HepG2 (cell line): ENCODE data around the gene CPS1. TPM values are rescaled to one million over a fixed set of nuclear protein-coding genes. Genes with fewer than 3 reads are reported as not detected.

Experiments used
- ATF3 ChIP-seq: sonication (generic); formaldehyde crosslinking; IDR thresholded peaks from 2 replicates; pipeline ENCODE4 v1.4.0; 2020; ENCODE audit warnings: missing genetic modification reagents
- CC2D1A ChIP-seq: sonication (generic); formaldehyde crosslinking; IDR thresholded peaks from 2 replicates; pipeline ENCODE4 v1.8.1; 2023; ENCODE audit warnings: mild to moderate bottlenecking, missing genetic modification reagents
- GATAD1 ChIP-seq: IDR thresholded peaks from 2 replicates; pipeline ENCODE4 v1.6.1; 2016; ENCODE audit warnings: missing genetic modification reagents, missing compliant biosample characterization
- HDAC1 ChIP-seq: sonication (generic); formaldehyde crosslinking; IDR thresholded peaks from 2 replicates; pipeline ENCODE4 v1.5.1; 2020; ENCODE audit warnings: mild to moderate bottlenecking, missing genetic modification reagents
- HNF1B ChIP-seq: sonication (generic); formaldehyde crosslinking; IDR thresholded peaks from 2 replicates; pipeline ENCODE4 v1.5.1; 2020; ENCODE audit warnings: mild to moderate bottlenecking, moderate library complexity, missing genetic modification reagents
- HNF4G ChIP-seq, 2 experiments: sonication (generic) in 1 of 2; formaldehyde crosslinking in 1 of 2; IDR thresholded peaks; 2 replicates each; pipeline versions ENCODE4 v1.4.0 to v1.6.1; 2011 to 2020; ENCODE audit warnings: borderline replicate concordance in 2 of 2, low read depth in 2 of 2, mild to moderate bottlenecking in 2 of 2, low read length in 1 of 2, missing genetic modification reagents in 1 of 2, moderate library complexity in 1 of 2
- MAFF ChIP-seq: IDR thresholded peaks from 2 replicates; pipeline ENCODE4 v1.6.1; 2011; ENCODE audit warnings: low read depth, low read length, improper control_type of control experiment
- POLR2AphosphoS2 ChIP-seq: IDR thresholded peaks from 2 replicates; pipeline ENCODE4 v1.6.1; 2011; ENCODE audit warnings: low read depth, low read length, improper control_type of control experiment
- PRMT3 ChIP-seq: sonication (generic); formaldehyde crosslinking; IDR thresholded peaks from 2 replicates; pipeline ENCODE4 v1.8.1; 2022; ENCODE audit warnings: low read depth, mild to moderate bottlenecking, moderate library complexity, missing genetic modification reagents, borderline replicate concordance
- RFX3 ChIP-seq: IDR thresholded peaks from 2 replicates; pipeline ENCODE4 v1.6.1; 2016; ENCODE audit warnings: missing biosample characterization, missing genetic modification reagents
- SALL1 ChIP-seq: sonication (generic); formaldehyde crosslinking; IDR thresholded peaks from 2 replicates; pipeline ENCODE4 v1.8.0; 2022; ENCODE audit warnings: mild to moderate bottlenecking, missing genetic modification reagents
- SNRNP70 ChIP-seq: fragments of 200-400 bp; formaldehyde crosslinking; IDR thresholded peaks from 2 replicates; pipeline ENCODE4 v1.6.1; 2017; ENCODE audit warnings: mild to moderate bottlenecking, low read depth, low read length, moderate library complexity
- TEAD2 ChIP-seq: sonication (generic); formaldehyde crosslinking; IDR thresholded peaks from 2 replicates; pipeline ENCODE4 v1.9.0; 2021; ENCODE audit warnings: missing genetic modification reagents
- THRA ChIP-seq: sonication (generic); formaldehyde crosslinking; IDR thresholded peaks from 2 replicates; pipeline ENCODE4 v1.4.0; 2020; ENCODE audit warnings: missing genetic modification reagents, borderline replicate concordance
- TRIM24 ChIP-seq: sonication (generic); formaldehyde crosslinking; IDR thresholded peaks from 2 replicates; pipeline ENCODE4 v1.8.0; 2022; ENCODE audit warnings: mild to moderate bottlenecking, missing genetic modification reagents
- WIZ ChIP-seq: sonication (generic); formaldehyde crosslinking; IDR thresholded peaks from 2 replicates; pipeline ENCODE4 v1.5.1; 2020; ENCODE audit warnings: mild to moderate bottlenecking, missing genetic modification reagents
- YY1 ChIP-seq: IDR thresholded peaks from 2 replicates; pipeline ENCODE4 v1.6.1; 2011; ENCODE audit warnings: low read length, low read depth, moderate library complexity, mild to moderate bottlenecking; ENCODE audit not compliant: insufficient read depth, insufficient replicate concordance
- ZIK1 ChIP-seq: sonication (generic); formaldehyde crosslinking; IDR thresholded peaks from 2 replicates; pipeline ENCODE4 v1.5.0; 2020; ENCODE audit warnings: mild to moderate bottlenecking, low read depth, missing genetic modification reagents, borderline replicate concordance
- ZKSCAN8 ChIP-seq: IDR thresholded peaks from 2 replicates; pipeline ENCODE4 v1.6.1; 2016; ENCODE audit warnings: borderline replicate concordance, missing genetic modification reagents, missing compliant biosample characterization
- ZMYM2 ChIP-seq: sonication (generic); formaldehyde crosslinking; IDR thresholded peaks from 2 replicates; pipeline ENCODE4 v1.8.0; 2022; ENCODE audit warnings: mild to moderate bottlenecking, missing genetic modification reagents
- ZNF136 ChIP-seq: sonication (generic); formaldehyde crosslinking; IDR thresholded peaks from 2 replicates; pipeline ENCODE4 v1.8.1; 2022; ENCODE audit warnings: low read depth, mild to moderate bottlenecking, moderate library complexity, missing genetic modification reagents
- ZNF256 ChIP-seq: sonication (generic); formaldehyde crosslinking; conservative IDR thresholded peaks from 2 replicates; pipeline ENCODE4 v1.4.0; 2020; ENCODE audit warnings: missing genetic modification reagents
- ZNF263 ChIP-seq: sonication (generic); formaldehyde crosslinking; IDR thresholded peaks from 2 replicates; pipeline ENCODE4 v1.4.0; 2020; ENCODE audit warnings: missing genetic modification reagents
- ZNF484 ChIP-seq: sonication (generic); formaldehyde crosslinking; IDR thresholded peaks from 2 replicates; pipeline ENCODE4 v1.5.1; 2020; ENCODE audit warnings: mild to moderate bottlenecking, low read depth, missing genetic modification reagents, borderline replicate concordance
- ZNF597 ChIP-seq: sonication (generic); formaldehyde crosslinking; IDR thresholded peaks from 2 replicates; pipeline ENCODE4 v1.5.0; 2020; ENCODE audit warnings: missing genetic modification reagents
- ZNF879 ChIP-seq: sonication (generic); formaldehyde crosslinking; IDR thresholded peaks from 2 replicates; pipeline ENCODE4 v1.8.1; 2023; ENCODE audit warnings: missing genetic modification reagents
- ZSCAN25 ChIP-seq: sonication (generic); formaldehyde crosslinking; IDR thresholded peaks from 2 replicates; pipeline ENCODE4 v1.8.0; 2022; ENCODE audit warnings: mild to moderate bottlenecking, missing genetic modification reagents
- polyA plus RNA-seq, 8 experiments: library from polyadenylated mRNA; depleted of rRNA in 3 of 8; stranded (reverse) in 7 of 8; unstranded in 1 of 8; fragments of >200 nt; fragmentation: Illumina TruSeq in 4 of 8; extraction: Trizol in 4 of 8; gene quantifications; 2 replicates each; pipeline versions ENCODE4 v1.2.1 to v1.2.3, GENCODE V29; 2011 to 2016; ENCODE audit warnings: low read depth in 4 of 8, missing spikeins in 1 of 8, mixed read lengths in 1 of 8; ENCODE audit not compliant: insufficient read depth in 1 of 8
- total RNA-seq, 5 experiments: library from RNA; depleted of rRNA; stranded (reverse); fragments of >200 nt; fragmentation: Illumina TruSeq; extraction: Trizol; gene quantifications; 2 replicates each; pipeline ENCODE4 v1.2.3, GENCODE V29; 2016; ENCODE audit warnings: low read depth in 1 of 5

The CPS1 gene
- total and polyA plus RNA-seq, 2 of the 13 experiments (the other 11 are each of a cell fraction or from before 2014, with no cell fraction given), result 24.4 to 51.7 TPM

- no peak for TF ChIP-seq ZNF597
- TF ChIP-seq ZNF263 (CRISPR knock-in tag), result no peak
- TF ChIP-seq SNRNP70, result no peak
- no peak for TF ChIP-seq ZSCAN25 (CRISPR knock-in tag)
- TF ChIP-seq ZNF484 (CRISPR knock-in tag), result no peak
- no peak for TF ChIP-seq CC2D1A (CRISPR knock-in tag)
- no peak for TF ChIP-seq ZIK1
- TF ChIP-seq TEAD2 (CRISPR knock-in tag), result no peak
- TF ChIP-seq GATAD1 (CRISPR knock-in tag), result no peak
- TF ChIP-seq HNF1B (CRISPR knock-in tag), result no peak; the same call in 1 of the 2 replicates
- no peak for TF ChIP-seq ZNF256 (CRISPR knock-in tag)
- TF ChIP-seq SALL1 (CRISPR knock-in tag), result peak; percentile 91; the same call in 1 of the 2 replicates
- no peak for TF ChIP-seq YY1
- TF ChIP-seq MAFF, result peak; percentile 30
- TF ChIP-seq TRIM24 (CRISPR knock-in tag), result no peak
- no peak for TF ChIP-seq ZNF879
- no peak for TF ChIP-seq WIZ (CRISPR knock-in tag)
- TF ChIP-seq ATF3 (CRISPR knock-in tag), result no peak
- 0 out of 2 replicates have a peak, but pooled peaks have one; percentile 43 for TF ChIP-seq ZMYM2 (CRISPR knock-in tag)
- TF ChIP-seq PRMT3, result no peak
- TF ChIP-seq ZKSCAN8 (CRISPR knock-in tag), result peak; percentile 55; the same call in 1 of the 2 replicates
- TF ChIP-seq ZNF136 (CRISPR knock-in tag), result no peak
- 0 out of 2 replicates have a peak, but pooled peaks have one; percentile 17 for TF ChIP-seq HNF4G (IDR thresholded peaks at IDR 0.05; ENCODE audit: borderline replicate concordance, low read depth, low read length)
- no peak for TF ChIP-seq HNF4G (CRISPR knock-in tag; IDR thresholded peaks at IDR 0.05; ENCODE audit: borderline replicate concordance, low read depth)
- no peak for TF ChIP-seq HDAC1 (CRISPR knock-in tag)
- TF ChIP-seq POLR2AphosphoS2, result no peak
- no peak for TF ChIP-seq RFX3 (CRISPR knock-in tag)
- peak; percentile 100 for TF ChIP-seq THRA
Observed at GRCh38 chr2:210523650-210524289, 32.6 kb upstream of the CPS1 start (continued).
